K562 (cell line): Measurements from ENCODE around the gene BCR. TPM values are rescaled to one million over a fixed set of nuclear protein-coding genes. Genes with fewer than 3 reads are reported as not detected.

Source experiments
- ATAC-seq: fragments of 200-7000 bp; cut with Tn5 transposase; 3 replicates; pipeline ENCODE4 v1.9.1; 2020; ENCODE audit warnings: moderate library complexity
- BruUV-seq: library from RNA; stranded (reverse); fragments of 400-500 nt; replicated peaks from 2 replicates; lab custom pipeline; 2021; lab: Mats Ljungman, UMichigan
- CTCF ChIA-PET: fragments of 300-600 bp; formaldehyde crosslinking; extraction: SDS; loops from one replicate; lab custom pipeline; 2021; ENCODE audit warnings: low intra/inter-chr PET ratio; lab: Yijun Ruan, JAX
- POLR2A ChIA-PET: fragments of 300-600, 350-650 bp; sonication (Branson Sonifier 250); formaldehyde crosslinking; extraction: SDS; loops from one replicate; lab custom pipeline; 2021; ENCODE audit warnings: antibody characterized with exemption, inconsistent platforms; lab: Yijun Ruan, JAX
- DNase-seq, 4 experiments: peaks; one replicate each; pipeline versions ENCODE4 v3.0.0 to v3.0.0-alpha.2; 2011 to 2018; ENCODE audit warnings: low spot score in 3 of 4, mixed read lengths in 3 of 4; ENCODE audit errors: extremely low read depth in 1 of 4
- FAIRE-seq: peaks from 2 replicates; lab custom pipeline; 2011; peaks lifted over from hg19 to GRCh38; lab: Jason Lieb, UNC
- H2AFZ ChIP-seq: 2 replicates; pipeline ENCODE4 v1.6.0; 2011; ENCODE audit warnings: low read depth, low read length, control low read depth, inconsistent platforms
- H3K27ac ChIP-seq: fragments of 200-600 bp; 3 replicates; pipeline ENCODE4 v1.8.0; 2011; ENCODE audit warnings: low read depth, mild to moderate bottlenecking, control low read depth, inconsistent platforms, low read length, moderate library complexity, mixed read lengths; ENCODE audit errors: extremely low read depth
- H3K27me3 ChIP-seq, 2 experiments: fragments of 300-600 bp in 1 of 2; 2 replicates in 1 of 2; 3 replicates in 1 of 2; pipeline versions ENCODE4 v1.6.0 to v1.8.0; 2011; ENCODE audit warnings: inconsistent platforms in 2 of 2, low read length in 2 of 2, mild to moderate bottlenecking in 1 of 2, mixed read lengths in 1 of 2, moderate library complexity in 1 of 2; ENCODE audit not compliant: control insufficient read depth in 2 of 2, insufficient read depth in 2 of 2
- H3K36me3 ChIP-seq: fragments of 300-600 bp; 3 replicates; pipeline ENCODE4 v1.8.0; 2011; ENCODE audit warnings: mild to moderate bottlenecking, low read length, inconsistent platforms; ENCODE audit not compliant: control insufficient read depth, insufficient read depth
- H3K4me1 ChIP-seq, 2 experiments: fragments of 200-600 bp in 1 of 2; replicated peaks in 1 of 2; 2 replicates in 1 of 2; 3 replicates in 1 of 2; pipeline versions ENCODE4 v1.5.1 to v1.8.0; 2011; ENCODE audit warnings: inconsistent platforms in 2 of 2, low read length in 2 of 2, mild to moderate bottlenecking in 1 of 2, mixed read lengths in 1 of 2, moderate library complexity in 1 of 2; ENCODE audit not compliant: control insufficient read depth in 2 of 2, insufficient read depth in 2 of 2
- H3K4me2 ChIP-seq: 2 replicates; pipeline ENCODE4 v1.6.1; 2011; ENCODE audit warnings: low read length, control low read depth, inconsistent platforms, mixed read lengths; ENCODE audit not compliant: insufficient read depth
- H3K4me3 ChIP-seq: fragments of 200-600 bp; sonication (generic), shearing (Covaris generic); 2 replicates; pipeline ENCODE4 v1.5.1; 2016; ENCODE audit warnings: control low read depth, inconsistent platforms
- H3K79me2 ChIP-seq: fragments of 200-600 bp; 3 replicates; pipeline ENCODE4 v1.8.0; 2011; ENCODE audit warnings: low read length, inconsistent platforms; ENCODE audit not compliant: control insufficient read depth, insufficient read depth
- H3K9ac ChIP-seq, 2 experiments: 2 replicates each; pipeline versions ENCODE4 v1.6.0 to v1.6.1; 2011; ENCODE audit warnings: low read depth in 2 of 2, low read length in 2 of 2, control low read depth in 1 of 2, inconsistent platforms in 1 of 2, mild to moderate bottlenecking in 1 of 2, mixed read lengths in 1 of 2; ENCODE audit not compliant: insufficient read depth in 1 of 2
- H3K9me1 ChIP-seq: one replicate; pipeline ENCODE4 v1.6.0; 2011; ENCODE audit warnings: inconsistent platforms, mild to moderate bottlenecking, low read length, moderate library complexity; ENCODE audit not compliant: control insufficient read depth, insufficient read depth
- H3K9me3 ChIP-seq: replicated peaks from 2 replicates; pipeline ENCODE4 v1.5.1; 2011; ENCODE audit warnings: low read depth, low read length, inconsistent platforms; ENCODE audit not compliant: control insufficient read depth, insufficient read depth
- H4K20me1 ChIP-seq: replicated peaks from 2 replicates; pipeline ENCODE4 v1.6.1; 2011; ENCODE audit warnings: low read length, inconsistent platforms, mixed read lengths; ENCODE audit not compliant: control insufficient read depth, insufficient read depth
- CBX1 ChIP-seq: sonication (generic); IDR thresholded peaks from 2 replicates; pipeline ENCODE4 v1.6.1; 2016; ENCODE audit warnings: antibody characterized with exemption, low read depth, mild to moderate bottlenecking
- KAT7 ChIP-seq: sonication (generic); formaldehyde crosslinking; IDR thresholded peaks from 2 replicates; pipeline ENCODE4 v1.8.0; 2022; ENCODE audit warnings: missing genetic modification reagents, mild to moderate bottlenecking, borderline replicate concordance
- MEF2D ChIP-seq: conservative IDR thresholded peaks from 2 replicates; pipeline ENCODE4 v1.6.1; 2016; ENCODE audit warnings: low read depth, missing genetic modification characterization, missing compliant biosample characterization
- MLX ChIP-seq, 2 experiments: fragments of 450-650 bp in 1 of 2; sonication (generic) in 1 of 2; formaldehyde crosslinking; conservative IDR thresholded peaks; 2 replicates each; pipeline versions ENCODE4 v1.4.0 to v1.8.1; 2020 to 2022; ENCODE audit warnings: mild to moderate bottlenecking in 1 of 2, missing genetic modification reagents in 1 of 2
- STAT6 ChIP-seq: sonication (generic); formaldehyde crosslinking; IDR thresholded peaks from 2 replicates; pipeline ENCODE4 v1.8.1; 2023; ENCODE audit warnings: mild to moderate bottlenecking, missing genetic modification reagents
- TRIM24 ChIP-seq, 2 experiments: fragments of 450-650 bp; IDR thresholded peaks; 2 replicates each; pipeline ENCODE4 v1.6.1; 2016
- WGBS: fragments of 100-300 bp; shearing (Covaris generic); methylation state at CpG from one replicate; pipeline ENCODE4 v1.1.6; 2016; ENCODE audit warnings: low coverage, mixed read lengths; ENCODE audit not compliant: insufficient coverage; ENCODE audit errors: missing lambda C conversion rate; 5-methylcytosine and 5-hydroxymethylcytosine counted together
- in situ Hi-C: fragments of 300-500 bp; cut with MboI; formaldehyde crosslinking; loops from 4 replicates; pipeline ENCODE4 v1.15.0; 2018; ENCODE audit warnings: inconsistent platforms, mixed read lengths
- intact Hi-C: fragments of 100-400 bp; cut with micrococcal nuclease; formaldehyde crosslinking; loops from 2 replicates; pipeline ENCODE4 v1.14.2; 2022
- polyA plus RNA-seq, 8 experiments: library from polyadenylated mRNA; depleted of rRNA in 4 of 8; stranded (reverse) in 5 of 8; unstranded in 3 of 8; fragments of >200 nt; fragmentation: Nextera tagmentation in 2 of 8; fragmentation: Illumina TruSeq in 1 of 8; extraction: Ambion mirVana in 2 of 8; extraction: Trizol in 1 of 8; gene quantifications; 2 replicates each; pipeline versions ENCODE4 v1.2.1 to v1.2.3, GENCODE V29; 2011 to 2014; ENCODE audit warnings: inconsistent platforms in 1 of 8, missing spikeins in 1 of 8
- total RNA-seq, 7 experiments: library from RNA; depleted of rRNA in 6 of 7; stranded (reverse); fragments of >200 nt in 6 of 7; fragmentation: Illumina TruSeq in 2 of 7; extraction: Trizol in 2 of 7; gene quantifications; 2 replicates each; pipeline versions ENCODE4 v1.2.1 to v1.2.3, GENCODE V29; 2011 to 2021; ENCODE audit warnings: low replicate concordance in 1 of 7

BCR gene
- total and polyA plus RNA-seq, 9 of the 15 experiments (the other 6 are each of a cell fraction or from before 2014, with no cell fraction given): 0.41 to 150 (median 45.6) TPM

GRCh38 chr22:23218867-23219251 is 38.5 kb downstream of the BCR start:
- Histone ChIP-seq H3K9me1 (peaks cover 76% of the 10 kb centered on the region), H3K27me3 (no peaks in the 10 kb centered on the region), H3K9me3 (no peaks in the 10 kb centered on the region), H3K27ac (peak overlapping the region; percentile 6; the same call in 1 of the 3 replicates), H3K36me3 (peaks cover 5% of the 10 kb centered on the region; the same call in 1 of the 3 replicates), H3K79me2 (peaks cover 98% of the 10 kb centered on the region), H3K4me2 (peak overlapping the region; percentile 18; the same call in 1 of the 2 replicates), H3K4me1 (peaks cover 71 to 73% of the 10 kb centered on the region in 2 experiments), H3K4me3 (no peak overlapping the region), H3K9ac (peak overlapping the region; percentile 1 to 81; a peak in 3 of 4 replicates), H4K20me1 (peaks cover 99% of the 10 kb centered on the region), H2AFZ (no peak overlapping the region)
- ATAC-seq (peak; percentile 35), FAIRE-seq (no peak), DNase-seq (peak in 1 of 4 experiments; percentile 82)
- ChIA-PET POLR2A (interaction anchor here (0.5 to 86.5 kb wide), 9 partner anchors 18 to 797 kb away, joined by 3 to 3476 read pairs (median 5); partner anchors contain the start of genes BCR and RAB36), CTCF (interaction anchor here (1.4 kb wide), 1 partner anchor 41 kb away, joined by 5 read pairs; no protein-coding TSS in a partner anchor)
- 32% methylated on average over 11 of the region's 11 CpGs for WGBS
- intact Hi-C loops: loop anchor here (2.0 kb wide), 1 partner anchor 60 kb away; no protein-coding TSS in a partner anchor
- in situ Hi-C loops: no loop called here
- TF ChIP-seq MEF2D (tag): no peak
- no peak for TF ChIP-seq KAT7 (CRISPR knock-in tag)
- TF ChIP-seq TRIM24 (IDR thresholded peaks at IDR 0.05): no peak
- TF ChIP-seq CBX1: no peak
- TF ChIP-seq STAT6: peak; percentile 15; the same call in 1 of the 2 replicates
- peak in 1 of 2 experiments; percentile 19; a peak in 1 of 4 replicates for TF ChIP-seq MLX (CRISPR knock-in tag; conservative IDR thresholded peaks at IDR 0.05)
- no TSS peak for BruUV-seq
